Stimulated activated CD4-positive, alpha-beta T cell treated with anti-CD3 and anti-CD28 coated beads, Interleukin-12 subunit alpha, Interleukin-12 subunit beta, amount 100 ng/mL, for 24 hours (primary cell): Measurements from ENCODE around the gene DLGAP3.
"Not testable (repeated sequence)": the region's sequence is repeated elsewhere in the genome, so short reads cannot be mapped to it uniquely, and the experiment has no call there.

Source experiments
- DNase-seq, 2 experiments: peaks; one replicate each; pipeline ENCODE4 v3.0.0-alpha.2; 2020; ENCODE audit warnings: low read depth in 2 of 2

The DLGAP3 gene

GRCh38 chr1:34839526-34840305 is 89.7 kb downstream of the DLGAP3 start:
- DNase-seq = no peak

- DNase-seq = no peak
Measured at GRCh38 chr1:34833711-34834110, 95.7 kb downstream of the DLGAP3 start.

GRCh38 chr1:34831721-34832246 is 97.7 kb downstream of the DLGAP3 start:
- DNase-seq = no peak

- no peak for DNase-seq
Measured at GRCh38 chr1:34829250-34829649, 100.2 kb downstream of the DLGAP3 start.

- no peak for DNase-seq
Measured at GRCh38 chr1:34828611-34829010, 100.8 kb downstream of the DLGAP3 start.

GRCh38 chr1:34827341-34827941 is 102.0 kb downstream of the DLGAP3 start:
- no peak for DNase-seq

- no peak for DNase-seq
Measured at GRCh38 chr1:34825455-34826091, 103.9 kb downstream of the DLGAP3 start.

GRCh38 chr1:34824817-34825454 is 104.5 kb downstream of the DLGAP3 start:
- DNase-seq = no peak

GRCh38 chr1:34822202-34822601 is 107.2 kb downstream of the DLGAP3 start:
- DNase-seq = no peak

- not testable (repeated sequence) for DNase-seq
Measured at GRCh38 chr1:34818862-34819261, 110.6 kb downstream of the DLGAP3 start.

- DNase-seq = no peak
Measured at GRCh38 chr1:34816778-34817177, 112.7 kb downstream of the DLGAP3 start.

- no peak for DNase-seq
Measured at GRCh38 chr1:34816332-34816731, 113.1 kb downstream of the DLGAP3 start.
